NCI-H146 treated with DMSO at 0.1 percent for 48 hours (cell line): Measurements from ENCODE around the gene PFAS.

Source experiments
- DNase-seq: peaks from one replicate; lab custom pipeline; 2025; ENCODE audit not compliant: unreplicated experiment; lab: John Stamatoyannopoulos, UW

The PFAS gene

DNA sequence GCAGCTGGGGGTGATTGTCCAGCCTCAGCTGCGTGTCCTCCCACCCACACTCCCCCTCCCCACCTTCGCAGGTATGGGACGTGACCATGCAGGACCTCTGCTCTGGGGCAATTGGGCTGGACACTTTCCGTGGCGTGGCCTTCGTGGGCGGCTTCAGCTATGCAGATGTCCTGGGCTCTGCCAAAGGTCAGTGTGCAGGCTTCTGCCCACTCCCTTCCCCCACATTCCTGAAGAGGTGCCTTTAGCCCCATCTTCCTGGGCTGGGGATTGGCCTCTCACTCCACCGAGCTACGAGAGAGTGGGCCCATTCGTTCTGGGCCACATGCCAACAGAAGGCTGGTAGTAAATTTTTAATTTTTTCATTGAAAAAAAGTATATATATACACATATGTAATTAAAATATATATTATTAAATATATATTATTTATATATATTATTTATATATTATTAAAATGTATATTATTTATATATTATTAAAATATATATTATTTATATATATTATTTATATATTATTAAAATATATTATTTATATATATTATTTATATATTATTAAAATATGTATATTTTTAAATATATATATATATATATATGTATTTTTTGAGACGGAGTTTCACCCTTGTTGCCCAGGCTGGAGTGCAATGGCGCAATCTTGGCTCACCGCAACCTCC, 18.5 kb downstream of the PFAS start:
- no peak for DNase-seq

DNA sequence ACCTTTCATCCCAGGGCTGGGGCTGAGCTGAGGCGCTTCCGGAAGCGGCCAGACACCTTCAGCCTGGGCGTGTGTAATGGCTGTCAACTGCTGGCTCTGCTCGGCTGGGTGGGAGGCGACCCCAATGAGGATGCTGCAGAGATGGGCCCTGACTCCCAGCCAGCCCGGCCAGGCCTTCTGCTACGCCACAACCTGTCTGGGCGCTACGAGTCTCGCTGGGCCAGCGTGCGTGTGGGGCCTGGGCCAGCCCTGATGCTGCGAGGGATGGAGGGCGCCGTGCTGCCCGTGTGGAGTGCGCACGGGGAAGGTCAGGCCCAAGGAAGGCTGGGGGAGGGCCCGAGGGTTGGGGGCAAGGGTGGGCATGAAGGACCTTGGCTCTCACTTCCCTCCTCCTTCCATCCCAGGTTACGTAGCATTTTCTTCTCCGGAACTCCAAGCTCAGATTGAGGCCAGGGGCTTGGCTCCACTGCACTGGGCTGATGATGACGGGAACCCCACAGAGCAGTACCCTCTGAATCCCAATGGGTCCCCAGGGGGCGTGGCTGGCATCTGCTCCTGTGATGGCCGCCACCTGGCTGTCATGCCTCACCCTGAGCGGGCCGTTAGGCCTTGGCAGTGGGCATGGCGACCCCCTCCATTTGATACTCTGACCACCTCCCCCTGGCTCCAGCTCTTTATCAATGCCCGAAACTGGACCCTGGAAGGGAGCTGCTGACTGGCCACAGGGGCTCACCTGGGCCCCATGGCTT, 19.6 kb downstream of the PFAS start:
- no peak for DNase-seq

DNA sequence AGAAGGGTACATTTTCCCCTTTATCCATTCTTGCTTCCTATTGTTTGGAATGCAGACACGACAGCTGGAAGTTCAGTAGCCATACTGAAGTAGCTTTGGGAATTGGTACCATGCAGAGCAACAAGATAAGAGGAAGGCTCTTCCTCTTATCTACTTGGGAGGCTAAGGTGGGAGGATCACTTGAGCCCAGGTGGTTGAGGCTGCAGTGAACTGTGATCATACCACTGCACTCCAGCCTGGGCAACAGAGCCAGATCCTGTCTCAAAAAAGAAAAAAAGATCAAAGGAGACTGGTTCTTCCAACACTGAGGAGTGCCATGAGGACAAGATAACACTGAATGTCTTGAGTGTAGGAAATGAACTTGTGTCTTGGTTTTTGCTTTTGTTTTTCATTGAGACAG, 23.3 kb downstream of the PFAS start:
- no peak for DNase-seq

DNA sequence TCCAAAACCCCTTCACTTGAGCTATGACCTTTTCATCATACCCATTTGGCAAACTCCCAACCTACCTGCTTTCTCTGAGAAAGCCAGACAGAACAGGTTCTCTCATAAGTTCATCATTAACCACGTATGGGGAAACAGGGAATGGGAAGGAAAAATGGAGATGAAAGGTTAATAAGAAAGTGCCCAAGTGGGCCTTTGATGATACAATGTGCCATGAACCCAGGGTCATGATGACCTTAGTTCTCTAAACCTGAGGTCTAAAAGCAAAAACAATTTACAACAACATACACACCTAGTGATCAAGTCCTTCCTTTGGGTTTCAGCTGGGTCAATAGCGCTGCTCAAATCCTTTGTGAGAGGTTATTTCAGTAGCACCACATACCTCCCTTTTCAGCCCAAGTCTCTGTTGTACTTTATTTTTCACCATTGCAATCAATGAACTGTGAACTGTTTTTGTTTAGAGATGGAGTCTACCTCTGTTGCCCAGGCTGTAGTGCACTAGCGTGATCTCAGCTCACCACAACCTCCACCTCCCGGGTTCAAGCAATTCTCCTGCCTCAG, 24.9 kb downstream of the PFAS start:
- DNase-seq: no peak

DNA sequence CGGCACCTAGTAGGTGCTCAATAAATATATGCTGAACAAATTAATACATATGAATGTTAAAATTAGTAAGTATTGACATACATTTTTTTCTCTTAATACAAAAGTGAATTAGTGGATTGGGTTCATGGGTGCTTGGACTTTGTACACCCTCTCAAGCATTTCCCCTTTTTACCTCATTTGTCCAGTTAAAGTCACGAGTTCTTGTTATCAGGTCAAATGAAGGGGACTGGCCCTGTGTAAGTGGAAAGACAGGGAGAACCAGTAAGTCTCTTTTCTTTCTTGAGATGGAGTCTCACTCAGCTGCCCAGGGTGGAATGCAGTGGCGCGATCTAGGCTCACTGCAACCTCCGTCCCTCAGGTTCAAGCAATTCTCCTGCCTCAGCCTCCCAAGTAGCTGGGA, 25.7 kb downstream of the PFAS start:
- DNase-seq: no peak

DNA sequence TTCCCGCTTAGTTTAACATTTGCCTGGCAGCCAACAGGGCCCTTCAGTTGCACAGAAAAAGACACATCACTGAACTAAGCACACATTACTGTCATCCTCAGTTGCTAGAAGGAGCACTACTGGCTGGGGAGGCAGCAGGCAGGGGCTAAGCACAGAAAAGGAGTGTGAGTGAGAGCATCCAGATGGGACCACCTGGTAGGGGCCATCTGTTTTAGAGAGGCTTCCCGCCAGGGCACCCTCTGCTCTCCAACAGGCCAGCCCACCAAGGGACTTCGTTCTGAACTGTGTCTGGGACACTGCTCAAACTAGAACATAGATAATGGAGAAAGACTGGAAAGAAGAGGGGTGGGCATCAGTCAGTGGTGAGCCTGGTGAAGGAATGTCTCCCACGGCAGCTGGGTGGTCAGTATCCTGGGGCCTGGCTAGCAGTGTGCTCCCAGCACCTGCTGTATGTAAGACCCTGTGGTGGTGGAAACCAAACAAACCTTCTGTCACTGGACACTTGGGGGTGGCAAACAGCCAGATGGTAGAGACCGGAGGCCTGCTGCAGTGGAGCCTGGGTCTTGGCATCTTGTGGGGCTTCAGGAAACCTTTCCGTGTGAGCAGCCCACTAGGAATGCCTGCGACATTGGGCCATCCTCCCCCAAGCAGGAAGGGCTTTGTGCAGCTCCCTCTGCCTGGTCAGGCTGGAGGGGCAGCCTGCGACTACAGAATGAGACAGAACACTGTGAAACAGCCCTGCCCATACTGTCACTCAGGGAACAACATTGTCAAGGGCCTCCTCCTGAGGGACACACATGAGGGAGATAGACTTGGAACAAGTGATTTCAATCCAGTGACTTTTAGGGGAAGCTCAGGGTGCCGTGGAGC, 26.6 kb downstream of the PFAS start:
- DNase-seq: no peak

DNA sequence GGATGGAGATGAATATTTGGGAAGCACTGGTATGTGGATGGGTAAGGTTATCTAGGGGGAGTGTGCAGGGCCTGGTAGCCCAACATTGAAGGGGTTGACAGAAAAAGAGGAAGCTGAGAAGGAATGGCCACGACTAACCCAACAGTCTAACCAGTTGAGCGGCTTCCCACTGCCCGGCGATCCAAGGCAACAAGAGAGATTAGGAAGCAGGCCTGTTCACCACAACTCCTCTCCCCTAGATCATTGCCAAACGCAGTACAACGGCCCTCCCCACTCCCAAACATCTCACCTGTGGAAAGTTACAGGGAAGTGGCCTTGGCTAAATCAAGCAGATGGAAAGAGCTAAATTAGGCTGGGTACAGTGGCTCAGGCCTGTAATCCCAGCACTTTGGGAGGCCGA, 28.2 kb downstream of the PFAS start:
- no peak for DNase-seq

DNA sequence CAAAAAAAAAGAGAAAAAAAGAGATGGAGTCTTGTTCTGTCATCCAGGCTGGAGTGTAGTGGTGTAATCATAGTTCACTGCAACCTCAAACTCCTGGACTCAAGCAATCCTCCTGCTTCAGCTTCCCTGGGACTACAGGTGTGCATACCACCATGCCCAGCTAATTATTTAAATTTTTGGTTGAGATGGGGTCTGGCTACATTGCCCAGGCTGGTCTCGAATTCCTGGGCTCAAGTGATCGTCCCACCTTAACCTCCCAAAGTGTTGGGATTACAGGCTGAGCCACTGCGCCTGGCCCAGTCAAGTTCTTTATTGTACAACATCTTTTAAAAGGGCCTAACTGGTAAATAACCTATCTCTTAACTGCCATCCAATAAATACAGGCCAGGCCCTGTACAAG, 33.3 kb downstream of the PFAS start:
- no peak for DNase-seq

DNA sequence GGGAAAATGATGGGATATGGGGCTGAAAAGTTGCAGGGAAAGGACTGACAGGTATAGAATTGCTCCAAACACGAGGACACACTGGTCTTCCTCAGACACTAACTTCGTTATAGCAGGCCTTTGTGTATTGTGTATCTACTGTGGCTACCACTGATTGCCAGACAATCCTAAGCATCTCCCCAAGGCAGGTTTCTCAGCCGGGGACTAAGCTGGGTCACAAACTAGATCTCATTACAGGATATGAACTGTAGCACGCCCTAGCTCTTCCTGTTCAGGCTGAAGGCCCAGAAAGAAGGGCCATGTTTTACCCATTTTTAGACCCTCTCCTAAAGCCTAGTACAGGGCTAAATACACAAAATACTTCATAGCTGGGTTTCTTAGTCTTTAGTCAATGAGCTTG, 34.3 kb downstream of the PFAS start:
- DNase-seq: no peak

DNA sequence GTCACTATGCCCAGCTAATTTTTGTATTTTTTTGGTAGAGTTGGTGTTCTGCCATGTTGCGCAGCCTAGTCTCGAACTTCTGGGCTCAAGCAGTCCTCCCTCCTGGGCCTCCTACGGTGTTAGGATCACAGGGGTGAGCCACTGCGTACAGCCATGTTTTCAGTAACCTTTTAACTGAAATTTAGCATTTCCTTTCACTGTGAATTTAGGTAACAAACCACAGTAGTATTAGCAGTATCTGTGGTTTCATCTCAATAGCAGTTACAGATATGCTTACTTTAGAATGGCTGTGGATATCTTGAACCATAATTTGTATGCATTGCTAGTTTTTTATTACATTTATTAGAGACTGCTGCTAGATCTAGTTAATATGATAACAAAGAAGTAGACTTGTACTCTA, 35.0 kb downstream of the PFAS start:
- no peak for DNase-seq

DNA sequence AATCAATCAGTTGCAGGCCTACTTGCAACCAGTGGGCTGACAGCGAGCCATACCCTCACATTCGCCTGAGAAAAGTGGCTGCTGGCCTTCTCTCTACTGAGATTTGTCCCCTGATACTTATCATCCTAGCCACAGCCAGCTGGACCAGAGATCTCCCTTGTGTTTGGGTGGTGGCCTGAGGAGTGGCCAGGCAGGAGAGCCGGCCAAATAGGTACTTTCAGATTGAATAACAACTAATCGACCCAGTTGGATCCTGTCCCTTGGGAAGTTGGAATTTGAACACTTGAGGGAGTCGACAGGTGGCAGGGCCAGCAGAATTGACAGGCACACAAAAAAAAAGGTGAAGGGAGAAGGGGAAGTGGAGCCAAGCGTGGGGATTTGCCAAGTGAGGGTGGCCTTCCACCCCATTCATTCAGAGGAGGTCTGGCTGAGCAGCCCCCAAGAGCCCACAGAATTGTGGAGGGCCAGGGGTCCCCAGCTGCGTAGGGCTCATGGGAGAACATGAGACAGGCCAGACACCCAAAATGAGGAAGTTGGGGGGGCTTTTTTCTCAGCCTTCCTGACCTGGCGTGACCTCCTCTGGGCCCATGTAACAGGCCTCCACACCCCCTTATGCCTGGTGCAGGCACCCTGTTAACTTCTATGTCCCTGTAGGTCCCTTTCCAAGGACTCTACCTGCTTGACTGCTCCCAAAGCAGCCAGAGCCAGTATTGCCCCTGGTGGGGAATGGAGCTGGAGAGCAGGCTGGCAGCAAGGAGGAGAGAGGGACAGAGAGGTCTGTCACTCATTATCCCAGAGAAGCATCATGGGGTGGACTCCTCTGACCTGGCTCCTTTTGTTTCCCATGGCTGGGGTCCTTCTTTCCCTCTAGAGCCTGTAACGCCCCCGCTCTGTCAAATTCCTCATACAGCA, 36.4 kb downstream of the PFAS start:
- DNase-seq: no peak

DNA sequence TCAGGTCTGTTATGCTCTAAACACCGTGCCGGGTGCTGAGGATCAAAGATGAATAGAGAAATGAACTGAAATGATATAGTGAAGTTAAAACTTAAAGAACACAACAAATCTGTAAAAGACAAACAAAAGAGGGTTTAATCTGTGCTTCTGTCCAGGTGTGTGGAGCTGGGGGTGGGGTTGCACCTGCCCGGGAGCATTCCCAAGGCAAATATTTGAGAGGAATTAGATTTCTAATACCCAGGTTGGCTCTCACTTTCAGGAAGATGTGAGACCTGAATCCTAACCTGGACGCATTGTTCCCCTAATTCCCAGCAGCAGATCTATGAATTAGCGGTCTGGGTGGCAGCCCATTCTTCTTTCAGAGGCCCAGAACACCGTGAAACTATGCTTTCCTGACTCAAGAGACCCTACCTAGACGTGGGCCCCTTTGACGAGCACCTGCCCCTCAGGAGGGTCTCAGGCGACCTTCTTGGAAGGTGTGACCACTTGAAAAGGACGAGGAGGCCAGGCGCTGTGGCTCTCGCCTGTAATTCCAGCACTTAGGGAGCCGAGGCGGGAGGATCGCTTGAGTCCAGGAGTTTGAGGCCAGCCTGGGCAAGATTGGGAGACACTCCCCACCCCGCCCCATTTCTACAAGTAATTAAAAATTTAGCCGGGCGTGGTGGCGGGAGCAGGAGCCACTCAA, 38.7 kb downstream of the PFAS start:
- peak; percentile 53 for DNase-seq

DNA sequence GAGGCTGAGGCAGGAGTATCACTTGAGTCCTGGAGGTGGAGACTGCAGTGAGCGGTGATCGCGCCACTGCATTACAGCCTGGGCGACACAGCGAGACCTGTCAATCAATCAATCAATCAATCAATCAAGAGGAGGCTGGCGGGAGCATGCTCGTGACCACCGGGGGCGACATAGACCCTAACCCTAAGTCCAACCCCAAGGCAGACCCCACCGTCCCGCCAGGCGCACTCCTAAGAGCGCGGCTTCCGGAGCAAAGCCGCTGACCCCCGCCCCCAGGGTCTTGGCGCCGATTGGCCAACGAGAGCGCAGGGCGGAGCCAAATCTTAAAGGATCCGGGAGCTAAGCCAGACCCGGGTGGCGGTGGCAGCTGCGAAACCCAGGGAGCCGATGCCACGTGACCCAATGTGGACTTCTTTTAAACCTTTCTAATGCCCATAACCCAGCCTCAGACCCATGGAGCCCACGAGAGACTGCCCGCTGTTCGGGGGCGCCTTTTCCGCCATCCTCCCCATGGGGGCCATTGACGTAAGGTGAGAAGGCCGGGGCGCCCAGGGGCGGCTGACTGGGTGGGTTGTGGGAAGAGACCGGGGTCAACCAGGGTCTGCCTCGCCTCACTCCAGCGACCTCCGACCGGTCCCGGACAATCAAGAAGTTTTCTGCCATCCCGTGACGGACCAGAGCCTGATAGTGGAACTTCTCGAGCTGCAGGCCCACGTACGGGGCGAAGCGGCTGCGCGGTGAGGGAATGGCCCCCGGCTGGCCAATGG, 39.4 kb downstream of the PFAS start, which contains the start of gene RANGRF:
TSS of gene RANGRF (plus strand) at position 335 of the 767 bp plus-strand sequence. CDS start at position 454, 119 bp downstream.
- peak; percentile 82 for DNase-seq

DNA sequence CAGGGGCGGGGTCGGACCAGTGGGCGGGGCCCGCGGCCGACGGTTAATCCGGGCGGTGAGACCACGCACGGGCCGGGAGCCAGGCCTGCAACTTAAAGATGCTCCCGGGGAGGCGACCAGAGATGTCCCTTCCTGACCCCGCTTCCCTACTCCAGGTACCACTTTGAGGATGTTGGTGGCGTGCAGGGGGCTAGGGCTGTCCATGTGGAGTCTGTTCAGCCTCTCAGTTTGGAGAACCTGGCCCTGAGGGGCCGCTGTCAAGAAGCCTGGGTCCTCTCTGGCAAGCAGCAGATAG, 40.0 kb downstream of the PFAS start:
- DNase-seq: no peak

DNA sequence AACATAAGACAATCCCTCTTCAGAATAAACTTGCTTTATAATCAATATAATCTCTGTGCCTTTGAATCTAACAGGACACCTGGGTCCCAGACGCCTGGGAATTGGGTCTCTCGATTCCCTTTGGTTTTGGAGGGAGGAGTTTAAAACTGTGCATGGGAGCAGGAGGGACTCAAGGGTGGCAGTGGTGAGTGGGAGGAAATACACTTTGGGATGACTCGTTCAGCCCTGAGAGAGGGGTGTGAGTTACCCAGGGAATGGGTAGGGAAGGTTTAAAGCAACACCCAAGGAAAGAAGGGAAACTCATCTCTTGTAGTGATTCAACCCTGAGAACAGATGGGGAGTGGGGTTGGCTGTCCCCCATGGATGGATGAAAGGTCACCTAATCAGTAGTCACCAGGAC, 41.0 kb downstream of the PFAS start:
- no peak for DNase-seq

DNA sequence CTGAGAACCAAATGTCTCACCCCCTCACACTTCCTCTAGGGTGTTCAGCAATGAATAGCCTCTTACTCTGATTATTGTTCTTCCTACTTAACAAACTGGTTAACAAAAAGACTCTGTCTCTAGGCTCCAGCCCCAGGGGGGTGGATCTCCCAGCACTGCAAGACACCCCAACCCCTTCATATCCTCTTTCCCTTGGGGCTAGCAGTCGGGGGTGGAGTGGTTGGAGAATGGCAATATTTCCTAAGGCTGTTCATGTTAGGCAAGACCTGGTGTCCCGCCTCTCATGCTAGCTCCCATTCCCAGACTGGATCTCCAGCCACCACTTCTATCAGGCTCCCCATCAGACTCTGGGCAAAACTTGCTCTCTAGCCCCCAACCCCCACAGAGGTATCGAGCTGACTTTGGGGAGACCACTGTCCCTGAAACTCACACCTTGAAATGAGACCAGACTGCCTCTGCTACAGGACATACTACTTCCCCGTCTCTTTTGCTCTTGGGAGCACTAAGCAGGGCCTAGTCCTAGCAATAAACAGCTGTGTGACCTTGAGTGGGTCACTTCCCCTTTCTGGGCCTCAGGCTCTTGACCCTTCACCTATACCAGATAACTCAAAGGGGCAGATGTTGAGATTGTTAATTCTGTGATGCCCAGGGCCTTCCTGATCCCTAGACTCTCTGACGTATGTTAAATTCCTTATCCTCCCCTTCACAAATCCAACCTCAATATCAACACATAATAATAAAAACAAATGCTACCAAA, 43.7 kb downstream of the PFAS start:
- no peak for DNase-seq

DNA sequence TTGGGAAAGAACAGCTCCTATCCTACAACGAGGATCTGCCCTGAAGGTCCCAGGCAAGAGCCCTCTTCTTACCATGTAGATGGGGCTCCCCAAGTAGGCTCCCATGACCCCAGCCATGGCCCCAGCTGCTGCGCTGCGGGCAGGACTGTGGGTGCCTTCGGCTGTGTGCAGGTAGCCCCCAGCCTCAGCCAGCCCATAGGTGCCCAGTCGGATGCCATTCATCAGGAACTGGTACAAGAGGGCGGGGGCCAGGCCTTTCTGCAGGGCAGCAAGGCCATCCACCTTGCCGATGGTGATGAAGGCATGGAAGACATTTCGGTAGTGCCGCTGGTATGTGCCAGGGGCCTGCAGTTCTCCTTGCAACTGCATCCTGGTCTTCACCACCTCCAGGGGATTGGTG, 45.3 kb downstream of the PFAS start:
- DNase-seq: no peak

DNA sequence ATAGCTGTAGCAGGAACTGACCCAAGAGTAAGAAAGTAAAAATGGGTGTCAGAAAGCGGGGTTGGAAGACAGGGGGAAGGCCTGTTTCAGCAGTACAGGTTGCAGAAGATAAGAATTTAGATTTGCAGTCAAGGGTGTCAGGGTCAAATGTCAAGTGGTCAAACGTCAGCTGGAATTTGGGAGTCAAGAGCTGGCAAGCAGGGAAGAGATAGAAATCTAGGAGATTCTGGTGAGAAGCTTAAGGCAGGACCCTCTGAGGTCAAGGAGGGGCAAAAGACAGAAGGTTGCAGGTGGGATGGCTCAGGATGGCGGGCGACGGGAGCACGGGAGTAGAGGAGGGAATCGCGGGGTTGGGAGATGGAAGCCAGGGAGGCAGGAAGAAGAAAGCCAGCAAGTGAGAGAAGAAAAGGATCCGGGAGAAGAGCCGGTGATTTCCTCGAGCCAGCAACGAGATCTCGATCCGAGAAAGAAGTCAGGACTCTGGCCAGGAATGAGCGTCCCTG, 45.8 kb downstream of the PFAS start:
- DNase-seq: no peak
